HG02571 (cell line): Measurements from ENCODE around the gene ANKFN1.

Experiments used
- ATAC-seq: cut with Tn5 transposase; IDR thresholded peaks from one replicate; pipeline ENCODE4 v1.9.1; 2021; ENCODE audit warnings: mild to moderate bottlenecking, moderate library complexity; ENCODE audit not compliant: unreplicated experiment

The ANKFN1 gene

GRCh38 chr17:56434610-56435009 lies 281.3 kb downstream of the ANKFN1 start:
- ATAC-seq = no peak

GRCh38 chr17:56436142-56436541 lies 282.9 kb downstream of the ANKFN1 start:
- ATAC-seq = no peak

GRCh38 chr17:56440419-56440818 lies 287.1 kb downstream of the ANKFN1 start:
- ATAC-seq = no peak

GRCh38 chr17:56441308-56441707 lies 288.0 kb downstream of the ANKFN1 start:
- no peak for ATAC-seq

- no peak for ATAC-seq
These were observed 292.6 kb downstream of the ANKFN1 start for GRCh38 chr17:56445692-56446411.

DNA sequence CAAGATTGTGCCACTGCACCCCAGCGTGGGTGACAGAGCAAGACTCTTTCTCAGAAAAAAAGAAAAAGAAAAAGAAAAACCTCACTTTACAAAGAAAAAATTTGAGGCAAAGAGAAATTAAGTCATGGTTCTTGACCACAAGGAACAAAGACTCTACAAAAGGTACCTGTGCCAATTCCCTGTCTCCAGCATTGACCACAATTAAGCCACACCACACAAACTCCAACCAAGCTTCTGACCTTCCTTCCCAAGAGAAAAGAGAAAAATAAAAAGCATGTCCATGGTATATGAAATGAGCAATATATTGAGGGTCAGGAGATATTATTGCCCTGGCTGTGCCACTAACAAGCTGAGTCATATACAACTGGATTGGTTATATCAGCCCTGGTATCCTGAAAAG lies 293.9 kb downstream of the ANKFN1 start:
- ATAC-seq = no peak

DNA sequence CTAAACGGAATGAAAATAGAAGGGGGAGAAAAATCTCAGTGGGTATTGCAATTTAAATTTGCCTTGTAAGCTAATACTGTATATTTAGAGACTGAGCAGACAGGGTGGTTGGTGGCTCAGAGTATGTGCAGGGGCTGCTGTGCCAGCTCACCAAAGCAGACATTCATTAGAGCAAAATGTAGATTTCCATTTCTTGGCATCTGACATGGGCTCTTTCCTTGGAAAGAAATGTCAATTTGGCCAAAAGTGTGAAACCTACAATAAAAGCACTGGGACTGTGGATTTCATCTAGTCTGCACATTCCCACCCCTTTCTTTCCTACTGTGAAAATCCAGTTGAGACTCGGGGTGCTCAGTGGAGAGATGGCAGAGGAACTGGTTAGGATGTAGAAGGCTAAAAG lies 295.1 kb downstream of the ANKFN1 start:
- ATAC-seq = no peak

- ATAC-seq = no peak
These were observed 295.9 kb downstream of the ANKFN1 start for GRCh38 chr17:56449176-56449575.

- no peak for ATAC-seq
These were observed 298.4 kb downstream of the ANKFN1 start for GRCh38 chr17:56451629-56452028.

- no peak for ATAC-seq
These were observed 299.2 kb downstream of the ANKFN1 start for GRCh38 chr17:56452461-56452860.

DNA sequence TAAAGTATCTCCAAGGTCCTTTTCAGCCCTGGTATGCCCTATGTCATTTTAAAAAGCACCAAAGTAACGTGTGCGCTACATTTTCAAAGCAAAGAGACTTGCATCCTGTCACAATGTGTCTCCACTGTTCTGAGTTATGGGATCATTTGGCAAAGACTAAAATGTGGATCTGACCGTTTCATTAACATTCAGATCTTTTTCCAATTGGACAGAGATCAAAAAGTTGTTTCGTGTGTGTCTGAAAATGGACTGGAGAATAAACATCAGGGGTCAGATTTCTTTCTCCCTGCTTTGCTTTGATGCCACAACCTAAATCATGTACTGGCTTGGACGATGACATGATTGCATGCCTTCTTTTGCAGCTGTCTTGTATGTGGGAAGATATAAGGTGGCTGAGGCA lies 304.2 kb downstream of the ANKFN1 start:
- ATAC-seq = no peak

DNA sequence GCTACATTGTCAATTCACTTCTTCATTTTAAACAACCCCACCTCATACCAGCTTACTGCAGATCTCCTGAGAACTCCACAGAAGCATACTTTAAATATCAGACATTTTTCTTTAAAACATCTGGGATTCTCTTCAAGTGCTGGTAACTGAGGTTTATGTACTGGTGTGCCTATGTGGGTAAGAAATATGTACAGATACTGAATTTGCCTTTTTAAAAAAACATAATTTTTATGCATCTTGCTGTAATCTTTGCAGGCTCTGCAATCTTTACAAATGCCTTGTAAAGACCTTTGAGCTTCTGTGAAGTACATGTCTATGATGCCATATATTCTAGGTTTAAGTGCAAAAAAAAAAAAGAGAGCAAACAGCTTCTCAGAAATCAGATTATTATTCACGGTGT lies 312.6 kb downstream of the ANKFN1 start:
- no peak for ATAC-seq

DNA sequence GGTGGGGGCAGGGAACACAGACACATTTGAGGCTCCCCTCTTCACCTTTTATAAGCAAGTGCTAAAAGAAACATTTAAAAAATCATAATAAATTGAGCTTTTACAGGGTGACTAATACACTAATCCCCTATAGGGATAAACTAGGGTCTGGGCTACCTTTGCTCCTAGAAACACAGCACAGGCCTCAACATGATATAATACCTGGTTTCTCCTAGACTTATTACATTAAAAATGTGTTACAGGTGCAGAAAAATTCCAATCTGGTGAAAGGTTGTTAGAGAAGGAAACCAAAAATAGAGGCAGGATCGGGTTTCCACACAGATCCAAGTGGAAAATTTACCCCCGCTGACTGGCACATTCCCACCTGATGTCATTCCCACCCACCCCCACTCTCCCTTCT lies 315.6 kb downstream of the ANKFN1 start:
- ATAC-seq = no peak

GRCh38 chr17:56471696-56472095 lies 318.4 kb downstream of the ANKFN1 start:
- ATAC-seq = no peak

DNA sequence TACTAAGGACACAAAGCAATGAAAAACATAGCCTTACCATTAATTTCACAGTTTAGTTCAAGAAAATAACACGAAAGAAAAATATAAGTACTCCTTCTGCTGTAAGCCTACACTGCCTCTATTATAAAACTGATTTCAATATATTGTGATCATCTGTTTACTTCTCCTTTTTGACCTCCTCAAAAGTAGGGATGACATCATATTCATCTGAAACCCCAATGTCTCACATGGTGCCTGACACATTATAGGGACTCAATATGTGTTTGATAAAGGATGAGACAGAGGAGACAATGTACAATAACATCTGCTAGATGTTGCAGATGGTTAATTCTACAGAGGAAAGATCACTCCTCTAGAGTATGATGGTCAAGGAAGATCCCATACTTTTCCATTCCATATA lies 321.8 kb downstream of the ANKFN1 start:
- ATAC-seq = no peak

GRCh38 chr17:56478836-56479447 lies 325.7 kb downstream of the ANKFN1 start:
- no peak for ATAC-seq

DNA sequence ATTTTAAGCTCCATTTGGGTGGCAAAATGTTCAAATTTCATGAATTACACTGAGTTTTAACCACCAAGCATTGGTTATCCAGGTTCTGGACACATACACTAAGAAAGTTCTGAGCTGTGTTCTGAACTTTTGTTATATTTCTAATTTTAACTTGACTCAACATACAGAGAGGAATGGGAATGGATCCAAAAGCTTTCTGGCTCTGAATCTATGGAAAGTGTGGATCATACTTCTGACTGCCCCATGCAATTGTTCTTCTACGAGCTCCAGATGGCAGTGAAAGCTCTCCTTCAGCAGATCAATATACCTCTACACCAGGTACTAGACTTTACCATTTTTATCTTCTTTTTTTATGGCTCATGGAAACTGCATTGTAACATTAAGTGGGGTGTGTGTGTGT lies 327.2 kb downstream of the ANKFN1 start:
- ATAC-seq = no peak

- ATAC-seq = no peak
These were observed 328.4 kb downstream of the ANKFN1 start for GRCh38 chr17:56481659-56482058.

DNA sequence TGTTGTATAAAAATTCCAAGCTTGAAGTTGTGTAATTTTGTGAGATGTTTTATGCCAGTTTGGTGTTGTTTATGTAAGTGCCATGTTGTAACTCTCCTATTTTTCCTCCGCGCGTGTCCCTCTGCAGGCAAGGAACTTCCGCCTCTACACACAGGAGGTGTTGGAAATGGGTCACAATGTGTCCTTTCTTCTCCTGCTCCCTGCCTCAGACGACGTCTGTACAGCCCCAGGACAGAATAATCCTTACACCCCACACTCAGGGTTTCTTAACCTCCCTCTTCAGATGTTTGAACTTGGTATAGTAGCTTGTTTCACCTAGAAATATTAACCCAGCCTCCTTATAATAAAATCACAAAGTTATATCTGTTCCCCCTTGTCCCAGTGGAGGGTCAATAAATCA lies 329.0 kb downstream of the ANKFN1 start:
- ATAC-seq = no peak

DNA sequence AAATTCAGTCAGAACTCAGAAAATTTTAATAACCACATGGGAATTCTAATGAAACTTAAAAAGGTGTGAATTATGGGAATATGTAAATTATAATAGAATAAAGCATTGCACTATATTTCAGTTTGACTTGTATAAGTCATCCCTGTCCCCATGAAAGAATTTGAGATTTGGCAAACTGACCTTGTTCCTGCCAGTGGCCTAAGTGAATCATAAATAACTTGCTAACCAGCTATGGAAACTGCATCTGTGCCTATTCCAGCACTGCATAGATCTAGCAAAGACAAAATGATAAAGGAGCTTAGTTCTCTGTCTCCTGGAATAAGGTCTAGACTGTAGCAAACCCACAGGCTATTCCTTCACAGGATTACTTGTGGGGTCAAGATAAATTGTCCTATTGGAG lies 333.5 kb downstream of the ANKFN1 start:
- no peak for ATAC-seq

GRCh38 chr17:56488800-56489199 lies 335.5 kb downstream of the ANKFN1 start:
- no peak for ATAC-seq

DNA sequence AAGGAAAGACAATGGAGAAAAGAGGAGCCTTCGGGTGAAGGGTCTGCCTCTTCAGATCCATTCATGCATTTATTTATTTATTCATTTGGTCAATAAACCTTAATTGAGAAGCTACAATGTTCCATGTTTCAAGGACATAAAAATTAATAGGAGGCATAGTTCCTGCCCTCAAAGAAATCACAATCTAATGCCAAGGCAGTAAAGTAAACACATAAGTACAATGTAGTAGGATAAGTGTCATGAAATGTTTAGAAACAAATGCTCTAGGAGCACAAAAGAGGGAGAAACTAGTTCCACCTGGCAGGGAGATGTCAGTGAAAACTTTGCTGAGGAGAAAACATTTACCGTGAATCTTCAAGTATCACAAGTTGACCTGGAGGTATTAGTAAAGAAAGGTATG lies 336.7 kb downstream of the ANKFN1 start:
- ATAC-seq = no peak

DNA sequence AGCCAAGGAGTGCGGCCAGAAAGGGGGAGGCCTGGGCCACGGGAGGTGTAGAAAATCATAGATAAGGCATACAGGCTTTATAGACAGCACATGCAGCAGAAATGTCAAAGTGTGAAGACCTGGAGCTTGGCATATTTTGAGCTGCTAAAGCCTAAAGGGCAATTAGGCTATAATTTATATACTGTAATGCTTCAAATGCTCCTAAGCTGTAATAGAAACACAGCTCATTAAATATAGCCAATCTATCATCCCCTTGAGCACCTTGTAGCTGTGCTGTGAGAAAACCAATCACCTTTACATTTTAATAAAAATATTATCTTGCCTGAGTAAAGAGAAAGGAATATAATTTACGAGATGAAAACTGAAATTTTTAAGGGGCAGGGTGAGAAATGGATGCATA lies 342.3 kb downstream of the ANKFN1 start:
- no peak for ATAC-seq
